Stimulated activated CD4-positive, alpha-beta T cell treated with anti-CD3 and anti-CD28 coated beads, TNF-alpha, amount 100 ng/mL, for 4 hours (primary cell): ENCODE data around the gene WDR43.

Experiments used
- DNase-seq, 3 experiments: peaks; one replicate each; pipeline ENCODE4 v3.0.0-alpha.2; 2020; ENCODE audit warnings: low read depth in 3 of 3

The WDR43 gene

GRCh38 chr2:28993206-28993960 lies 98.9 kb downstream of the WDR43 start:
- no peak for DNase-seq

- DNase-seq = no peak
Measured at GRCh38 chr2:28994074-28994473, 99.6 kb downstream of the WDR43 start.

GRCh38 chr2:28994679-28995078 lies 100.2 kb downstream of the WDR43 start:
- DNase-seq = no peak

- DNase-seq = no peak
Measured at GRCh38 chr2:28995765-28996750, 101.6 kb downstream of the WDR43 start.

GRCh38 chr2:28997237-28997846 lies 102.9 kb downstream of the WDR43 start:
- no peak for DNase-seq
